Heart left ventricle (tissue), 16 donors: Measurements from ENCODE around the gene HP. TPM values are rescaled to one million over a fixed set of nuclear protein-coding genes. Genes with fewer than 3 reads are reported as not detected.

Experiments
- ATAC-seq, 4 donors: fragments of 200-7000 bp; cut with Tn5 transposase; one replicate each; pipeline ENCODE4 v1.9.1; 2020 to 2022; ENCODE audit warnings: moderate library complexity in 4 of 4, mild to moderate bottlenecking in 3 of 4, moderate number of reproducible peaks in 1 of 4
- DNase-seq, 5 donors: peaks; one replicate each; pipeline ENCODE4 v3.0.0-alpha.2; 2020
- H3K27ac ChIP-seq, 12 donors: fragments of 200-600 bp; sonication (generic) in 4 of 12; one replicate each; pipeline versions ENCODE4 v1.5.0 to v1.8.0; 2016 to 2022; ENCODE audit warnings: mild to moderate bottlenecking in 2 of 12
- H3K27me3 ChIP-seq, 9 donors: fragments of 200-600 bp; sonication (generic) in 2 of 9; one replicate each; pipeline versions ENCODE4 v1.5.1 to v1.8.0; 2016 to 2022; ENCODE audit warnings: mild to moderate bottlenecking in 3 of 9
- H3K36me3 ChIP-seq, 9 donors: fragments of 200-600 bp; sonication (generic) in 2 of 9; one replicate each; pipeline versions ENCODE4 v1.5.0 to v1.8.0; 2018 to 2022; ENCODE audit warnings: mild to moderate bottlenecking in 2 of 9
- H3K4me1 ChIP-seq, 12 donors: fragments of 200-600 bp; sonication (generic) in 4 of 12; one replicate each; pipeline versions ENCODE4 v1.5.0 to v1.8.0; 2016 to 2022; ENCODE audit warnings: mild to moderate bottlenecking in 3 of 12
- H3K4me3 ChIP-seq, 12 donors: fragments of 200-600 bp; sonication (generic) in 4 of 12; one replicate each; pipeline versions ENCODE4 v1.5.0 to v1.8.0; 2017 to 2022; ENCODE audit warnings: mild to moderate bottlenecking in 9 of 12, moderate library complexity in 4 of 12
- H3K9me3 ChIP-seq, 12 donors: fragments of 200-600 bp; sonication (generic) in 4 of 12; one replicate each; pipeline versions ENCODE4 v1.5.0 to v1.8.0; 2016 to 2022; ENCODE audit warnings: mild to moderate bottlenecking in 1 of 12
- CTCF ChIP-seq, 12 donors: fragments of 200-600 bp; sonication (generic) in 4 of 12; IDR thresholded peaks; one replicate each; pipeline versions ENCODE4 v1.5.0 to v1.8.0; 2018 to 2022; ENCODE audit warnings: antibody characterized with exemption in 12 of 12, mild to moderate bottlenecking in 5 of 12
- POLR2A ChIP-seq, 2 donors: fragments of 450-650 bp; IDR thresholded peaks; one replicate each; pipeline ENCODE4 v1.6.1; 2017; ENCODE audit warnings: antibody characterized with exemption in 2 of 2, mild to moderate bottlenecking in 2 of 2, moderate library complexity in 2 of 2
- WGBS, 4 donors: extraction: QIAGEN DNeasy Blood & Tissue Kit in 2 of 4; methylation state at CpG; one replicate each; pipeline versions ENCODE4 v1.1.5 to v1.1.7; 2013 to 2018; 5-methylcytosine and 5-hydroxymethylcytosine counted together
- intact Hi-C, 10 donors: fragments of 100-400 bp; cut with DNase I; formaldehyde crosslinking; loops; one replicate each; pipeline versions ENCODE4 v1.11.1 to v1.14.2; 2022
- polyA plus RNA-seq, 2 donors: library from polyadenylated mRNA; stranded (reverse); fragments of 200-250 nt; gene quantifications; one replicate each; pipeline ENCODE4 v1.2.3, GENCODE V29; 2013
- total RNA-seq, 9 donors: library from RNA; depleted of rRNA in 2 of 9; stranded (reverse); fragments of >200 nt in 2 of 9; fragmentation: NEBNext Ultra II Directional in 3 of 9; extraction: Animal tissue kit (Norgen Biotek cat#: 25700) in 3 of 9; gene quantifications; one replicate each; pipeline versions ENCODE4 v1.1.0 to v1.2.4, GENCODE V29; 2016 to 2023
- donor health status: ischemic (EF 13 %, LVEDD 7.1; RV severe dilation, severe dysfunction).
- donor health status: healthy with polysubstance abuse.
- donor health status: DM: no; HTN: yes; CAD: no.
- donor health status: DM: no; HTN: no; CAD: no.
- donor health status: ischemic (EF 25% LVEDD 6.9; RV normal size, moderate dysfunction).
- donor health status: ischemic (EF 25% LVEDD 5.7; RV mildly dilated, moderate dysfunction).
- donor health status: healthy.
- donor health status: DM: yes; HTN: yes; CAD: no.
- donor health status: ischemic (EF 35%, LVEDD 5.7; RV mildly dilated, moderate dysfunction).
- donor health status: nonischemic (EF 11% LVEDD 7.7; RV severe dilation, severe dysfunction).
- donor health status: DM: yes; HTN: yes; CAD: no.
- donor health status: PGD.
- donor health status: ischemic (EF 29% LVEDD 5.4; RV normal size, mild dysfunction).
- donor health status: nonischemic (EF 23%, LVEDD 6.1; RV moderate dilation, normal function).

The HP gene
- total and polyA plus RNA-seq, 11 donors = 0.42 to 314 (median 3.6) TPM

GRCh38 chr16:72060405-72060804 lies 6.1 kb downstream of the HP start:
- H3K36me3 ChIP-seq = peaks cover 0 to 2% (median 0%) of the 10 kb centered on the region in 9 donors
- H3K4me1 ChIP-seq = no peaks in the 10 kb centered on the region
- intact Hi-C loops = loop anchor here in 1 of 10 donors (10.0 kb wide), 1 partner anchor 64 kb away; no protein-coding TSS in a partner anchor
- no peaks in the 10 kb centered on the region for H3K27me3 ChIP-seq
- H3K4me3 ChIP-seq = no peak overlapping the region
- ATAC-seq (no peak), DNase-seq (no peak)
- H3K27ac ChIP-seq = no peak overlapping the region
- no peaks in the 10 kb centered on the region for H3K9me3 ChIP-seq
- no peak for TF ChIP-seq CTCF (IDR thresholded peaks at IDR 0.05)
- TF ChIP-seq POLR2A (IDR thresholded peaks at IDR 0.05) = no peak
- WGBS, 4 donors = 90 to 94% (median 94%) methylated on average over 9 of the region's 9 CpGs

GRCh38 chr16:72061564-72061963 lies 7.3 kb downstream of the HP start:
- ATAC-seq = no peak
- Histone ChIP-seq H3K9me3 (no peaks in the 10 kb centered on the region), H3K36me3 (peaks cover 0 to 2% (median 0%) of the 10 kb centered on the region in 9 donors), H3K4me3 (no peak overlapping the region), H3K4me1 (peaks cover 0 to 1% (median 0%) of the 10 kb centered on the region in 12 donors), H3K27me3 (no peaks in the 10 kb centered on the region), H3K27ac (no peak overlapping the region)
- intact Hi-C loops = loop anchor here in 1 of 10 donors (10.0 kb wide), 1 partner anchor 63 kb away; no protein-coding TSS in a partner anchor
- DNase-seq = no peak
- TF ChIP-seq CTCF (IDR thresholded peaks at IDR 0.05) (no peak), POLR2A (IDR thresholded peaks at IDR 0.05) (no peak)
- 90 to 100% (median 96%) methylated on average over 1 of the region's 1 CpG for WGBS, 4 donors

- Histone ChIP-seq H3K4me1 (peaks cover 0 to 5% (median 0%) of the 10 kb centered on the region in 12 donors), H3K27me3 (no peaks in the 10 kb centered on the region), H3K36me3 (peaks cover 0 to 2% (median 0%) of the 10 kb centered on the region in 9 donors), H3K9me3 (no peaks in the 10 kb centered on the region), H3K27ac (no peak overlapping the region), H3K4me3 (no peak overlapping the region)
- no peak for ATAC-seq
- DNase-seq = no peak
- intact Hi-C loops = loop anchor here in 1 of 10 donors (10.0 kb wide), 1 partner anchor 60 kb away; no protein-coding TSS in a partner anchor
- TF ChIP-seq CTCF (IDR thresholded peaks at IDR 0.05) = no peak
- no peak for TF ChIP-seq POLR2A (IDR thresholded peaks at IDR 0.05)
- 88 to 93% (median 91%) methylated on average over 10 of the region's 10 CpGs for WGBS, 4 donors
These were observed 10.1 kb downstream of the HP start for GRCh38 chr16:72064361-72064894.

- intact Hi-C loops = loop anchor here in 8 of 10 donors (1.0 to 10.0 kb wide), 4 partner anchors 32 to 58 kb away; no protein-coding TSS in a partner anchor
- H3K9me3 ChIP-seq = no peaks in the 10 kb centered on the region
- no peak overlapping the region for H3K27ac ChIP-seq
- ATAC-seq (peak; percentile 44 to 70 (median 58)), DNase-seq (no peak)
- no peaks in the 10 kb centered on the region for H3K27me3 ChIP-seq
- TF ChIP-seq CTCF (IDR thresholded peaks at IDR 0.05) = peak; percentile 38 to 67 (median 54)
- TF ChIP-seq POLR2A (IDR thresholded peaks at IDR 0.05) = no peak
- 3 to 9% (median 5%) methylated on average over 1 of the region's 1 CpG for WGBS, 4 donors
- no peak overlapping the region for H3K4me3 ChIP-seq
- peaks cover 0 to under 1% (median 0%) of the 10 kb centered on the region in 9 donors for H3K36me3 ChIP-seq
- peaks cover 0 to 6% (median 0%) of the 10 kb centered on the region in 12 donors for H3K4me1 ChIP-seq
These were observed 12.4 kb downstream of the HP start for GRCh38 chr16:72066747-72067146.
